BLaER1 treated with 17β-estradiol and CSF1 and Interleukin-3, amounts not matched to agents 10 nM and 100 nM (cell line): ENCODE measurements around the gene ARF1.

Experiments
- H3K27ac ChIP-seq, 11 experiments: shearing (Covaris generic); formaldehyde crosslinking; 2 replicates each; pipeline ENCODE4 v1.8.1; 2022
- H3K27me3 ChIP-seq, 11 experiments: shearing (Covaris generic); formaldehyde crosslinking; 2 replicates each; pipeline ENCODE4 v1.8.1; 2022
- H3K36me3 ChIP-seq, 11 experiments: shearing (Covaris generic); formaldehyde crosslinking; 2 replicates each; pipeline ENCODE4 v1.8.1; 2022
- H3K4me1 ChIP-seq, 10 experiments: shearing (Covaris generic); formaldehyde crosslinking; 2 replicates each; pipeline ENCODE4 v1.8.1; 2022
- H3K4me2 ChIP-seq, 11 experiments: shearing (Covaris generic); formaldehyde crosslinking; 2 replicates each; pipeline ENCODE4 v1.8.1; 2022
- H3K4me3 ChIP-seq, 10 experiments: shearing (Covaris generic); formaldehyde crosslinking; 2 replicates each; pipeline ENCODE4 v1.8.1; 2022
- H3K9ac ChIP-seq, 11 experiments: shearing (Covaris generic); formaldehyde crosslinking; 2 replicates each; pipeline ENCODE4 v1.8.1; 2022
- H3K9me3 ChIP-seq, 11 experiments: shearing (Covaris generic); formaldehyde crosslinking; replicated peaks in 1 of 11; 2 replicates each; pipeline ENCODE4 v1.8.1; 2022
- H4K20me1 ChIP-seq, 11 experiments: shearing (Covaris generic); formaldehyde crosslinking; 2 replicates each; pipeline ENCODE4 v1.8.1; 2022
- Cebpa-rat ChIP-seq, 11 experiments: shearing (Covaris generic); IDR thresholded peaks; 2 replicates each; pipeline ENCODE4 v1.8.1; 2022

Gene ARF1

GRCh38 chr1:228079601-228080263 lies 2.8 kb upstream of the ARF1 start:
- Histone ChIP-seq H3K9me3 (no peaks in the 10 kb centered on the region), H3K9ac (peak overlapping the region in 2 of 11 experiments; percentile 4 to 99; a peak in 1 of 22 replicates), H3K36me3 (peaks cover 0 to 14% (median 9%) of the 10 kb centered on the region in 11 experiments; a peak in 12 of 22 replicates), H3K27ac (no peak overlapping the region), H3K4me2 (peak overlapping the region in 8 of 11 experiments; percentile 2 to 100 (median 52); a peak in 10 of 22 replicates), H4K20me1 (peaks cover 32 to 75% (median 58%) of the 10 kb centered on the region in 11 experiments), H3K4me1 (peaks cover 37 to 58% (median 48%) of the 10 kb centered on the region in 10 experiments), H3K4me3 (no peak overlapping the region), H3K27me3 (no peaks in the 10 kb centered on the region)
- TF ChIP-seq Cebpa-rat (IDR thresholded peaks at IDR 0.05): no peak

- Histone ChIP-seq H3K9me3 (no peaks in the 10 kb centered on the region), H3K4me1 (peaks cover 51 to 72% (median 62%) of the 10 kb centered on the region in 10 experiments), H3K36me3 (peaks cover 4 to 28% (median 21%) of the 10 kb centered on the region in 11 experiments; a peak in 16 of 22 replicates), H4K20me1 (peaks cover 40 to 75% (median 58%) of the 10 kb centered on the region in 11 experiments), H3K9ac (peak overlapping the region; percentile 96 to 100 (median 99)), H3K27me3 (no peaks in the 10 kb centered on the region), H3K4me2 (peak overlapping the region; percentile 91 to 100 (median 98)), H3K27ac (peak overlapping the region in 9 of 11 experiments; percentile 96 to 100 (median 99); a peak in 20 of 22 replicates), H3K4me3 (peak overlapping the region; percentile 90 to 100 (median 99))
- TF ChIP-seq Cebpa-rat (IDR thresholded peaks at IDR 0.05): no peak
These were observed 1.4 kb upstream of the ARF1 start for GRCh38 chr1:228081144-228081543.

GRCh38 chr1:228081578-228082213 lies 812 bp upstream of the ARF1 start:
- Histone ChIP-seq H3K4me2 (peak overlapping the region; percentile 91 to 100 (median 98)), H3K27me3 (no peaks in the 10 kb centered on the region), H3K36me3 (peaks cover 9 to 34% (median 27%) of the 10 kb centered on the region in 11 experiments; a peak in 17 of 22 replicates), H3K27ac (peak overlapping the region; percentile 73 to 100 (median 99)), H3K9ac (peak overlapping the region; percentile 96 to 100 (median 99)), H3K4me1 (peaks cover 57 to 77% (median 67%) of the 10 kb centered on the region in 10 experiments), H3K9me3 (no peaks in the 10 kb centered on the region), H3K4me3 (peak overlapping the region; percentile 90 to 100 (median 99)), H4K20me1 (peaks cover 45 to 75% (median 62%) of the 10 kb centered on the region in 11 experiments)
- no peak for TF ChIP-seq Cebpa-rat (IDR thresholded peaks at IDR 0.05)

- H3K27ac ChIP-seq: peak overlapping the region; percentile 96 to 100 (median 99)
- H4K20me1 ChIP-seq: peaks cover 60 to 77% (median 68%) of the 10 kb centered on the region in 11 experiments
- peak overlapping the region; percentile 90 to 100 (median 99) for H3K4me3 ChIP-seq
- H3K4me1 ChIP-seq: peaks cover 67 to 80% (median 76%) of the 10 kb centered on the region in 10 experiments
- H3K9ac ChIP-seq: peak overlapping the region; percentile 96 to 100 (median 99)
- H3K9me3 ChIP-seq: no peaks in the 10 kb centered on the region
- no peak for TF ChIP-seq Cebpa-rat (IDR thresholded peaks at IDR 0.05)
- peak overlapping the region; percentile 90 to 98 (median 97) for H3K4me2 ChIP-seq
- no peaks in the 10 kb centered on the region for H3K27me3 ChIP-seq
- peaks cover 10 to 49% (median 41%) of the 10 kb centered on the region in 11 experiments; a peak in 21 of 22 replicates for H3K36me3 ChIP-seq
These were observed 686 bp downstream of the ARF1 start for GRCh38 chr1:228082918-228083870.

- Histone ChIP-seq H4K20me1 (peaks cover 65 to 77% (median 72%) of the 10 kb centered on the region in 11 experiments), H3K36me3 (peaks cover 14 to 56% (median 48%) of the 10 kb centered on the region in 11 experiments; a peak in 21 of 22 replicates), H3K4me1 (peaks cover 67 to 80% (median 76%) of the 10 kb centered on the region in 10 experiments), H3K27me3 (no peaks in the 10 kb centered on the region), H3K9ac (peak overlapping the region; percentile 96 to 100 (median 99)), H3K9me3 (no peaks in the 10 kb centered on the region), H3K27ac (peak overlapping the region; percentile 96 to 100 (median 99); a peak in 21 of 22 replicates), H3K4me2 (peak overlapping the region; percentile 90 to 98 (median 97)), H3K4me3 (peak overlapping the region; percentile 90 to 100 (median 99))
- TF ChIP-seq Cebpa-rat (IDR thresholded peaks at IDR 0.05): no peak
These were observed 1.4 kb downstream of the ARF1 start for GRCh38 chr1:228083871-228084278.

- Histone ChIP-seq H3K9ac (peak overlapping the region; percentile 96 to 100 (median 99)), H3K36me3 (peaks cover 18 to 60% (median 53%) of the 10 kb centered on the region in 11 experiments; a peak in 21 of 22 replicates), H3K4me2 (peak overlapping the region; percentile 90 to 98 (median 97)), H3K4me3 (peak overlapping the region; percentile 90 to 100 (median 99)), H3K9me3 (no peaks in the 10 kb centered on the region), H3K4me1 (peaks cover 67 to 80% (median 76%) of the 10 kb centered on the region in 10 experiments), H3K27ac (peak overlapping the region; percentile 96 to 100 (median 99); a peak in 21 of 22 replicates), H3K27me3 (no peaks in the 10 kb centered on the region), H4K20me1 (peaks cover 67 to 77% (median 72%) of the 10 kb centered on the region in 11 experiments)
- TF ChIP-seq Cebpa-rat (IDR thresholded peaks at IDR 0.05): peak in 7 of 11 experiments; percentile 11 to 62 (median 39); a peak in 4 of 22 replicates
These were observed 1.8 kb downstream of the ARF1 start for GRCh38 chr1:228084325-228084724.

GRCh38 chr1:228084797-228085196 lies 2.3 kb downstream of the ARF1 start:
- Histone ChIP-seq H3K4me3 (peak overlapping the region; percentile 90 to 100 (median 99); a peak in 19 of 20 replicates), H3K9me3 (peaks cover 0 to under 1% (median 0%) of the 10 kb centered on the region in 11 experiments; a peak in 3 of 22 replicates), H3K9ac (peak overlapping the region; percentile 96 to 100 (median 99); a peak in 21 of 22 replicates), H3K27ac (peak overlapping the region in 10 of 11 experiments; percentile 23 to 100 (median 99); a peak in 17 of 22 replicates), H3K36me3 (peaks cover 18 to 65% (median 58%) of the 10 kb centered on the region in 11 experiments; a peak in 21 of 22 replicates), H3K4me2 (peak overlapping the region; percentile 90 to 98 (median 97)), H3K27me3 (no peaks in the 10 kb centered on the region), H4K20me1 (peaks cover 69 to 78% (median 72%) of the 10 kb centered on the region in 11 experiments), H3K4me1 (peaks cover 70 to 80% (median 77%) of the 10 kb centered on the region in 10 experiments)
- no peak for TF ChIP-seq Cebpa-rat (IDR thresholded peaks at IDR 0.05)
